Parathyroid adenoma (tissue), 2 donors: ENCODE data around the gene DEPDC7.
"Not testable (repeated sequence)": the region's sequence is repeated elsewhere in the genome, so short reads cannot be mapped to it uniquely, and the experiment has no call there.

ENCODE experiments used
- H2AFZ ChIP-seq: fragments of 300-600 bp; sonication (generic); one replicate; pipeline ENCODE4 v1.7.0; 2017; ENCODE audit warnings: antibody characterized with exemption, mild to moderate bottlenecking
- H3K27ac ChIP-seq: fragments of 300-600 bp; sonication (generic); one replicate; pipeline ENCODE4 v1.7.0; 2017
- H3K27me3 ChIP-seq: fragments of 300-600 bp; sonication (generic); one replicate; pipeline ENCODE4 v1.7.0; 2017; ENCODE audit warnings: low read length; ENCODE audit not compliant: control insufficient read depth, insufficient read depth
- H3K36me3 ChIP-seq: fragments of 300-600 bp; sonication (generic); one replicate; pipeline ENCODE4 v1.7.0; 2017; ENCODE audit warnings: low read length; ENCODE audit not compliant: control insufficient read depth, insufficient read depth
- H3K4me1 ChIP-seq: fragments of 300-600 bp; sonication (generic); one replicate; pipeline ENCODE4 v1.7.0; 2017; ENCODE audit warnings: control low read depth
- H3K4me2 ChIP-seq: fragments of 300-600 bp; sonication (generic); one replicate; pipeline ENCODE4 v1.7.0; 2017; ENCODE audit warnings: low read length
- H3K4me3 ChIP-seq: fragments of 300-600 bp; sonication (generic); one replicate; pipeline ENCODE4 v1.7.0; 2017; ENCODE audit warnings: low read depth, low read length
- H3K79me2 ChIP-seq: fragments of 300-600 bp; sonication (generic); one replicate; pipeline ENCODE4 v1.7.0; 2017; ENCODE audit warnings: control low read depth
- H3K9ac ChIP-seq: fragments of 300-600 bp; sonication (generic); one replicate; pipeline ENCODE4 v1.7.0; 2017; ENCODE audit warnings: mild to moderate bottlenecking
- H3K9me3 ChIP-seq: fragments of 300-600 bp; sonication (generic); one replicate; pipeline ENCODE4 v1.7.0; 2017; ENCODE audit warnings: low read length; ENCODE audit not compliant: control insufficient read depth
- CTCF ChIP-seq: fragments of 300-600 bp; sonication (generic); IDR thresholded peaks from one replicate; pipeline ENCODE4 v1.7.0; 2017; ENCODE audit warnings: antibody characterized with exemption, mild to moderate bottlenecking
- donor health status: primary hyperparathyroidism.

DEPDC7 gene

GRCh38 chr11:33044285-33044756, 28.6 kb downstream of the DEPDC7 start:
- Histone ChIP-seq H3K79me2 (no peaks in the 10 kb centered on the region), H3K4me1 (peaks cover 2% of the 10 kb centered on the region), H3K9me3 (no peaks in the 10 kb centered on the region), H3K9ac (no peak overlapping the region), H2AFZ (no peak overlapping the region), H3K36me3 (no peaks in the 10 kb centered on the region), H3K4me2 (no peak overlapping the region), H3K27ac (no peak overlapping the region), H3K4me3 (no peak overlapping the region), H3K27me3 (no peaks in the 10 kb centered on the region)
- no peak for TF ChIP-seq CTCF

DNA sequence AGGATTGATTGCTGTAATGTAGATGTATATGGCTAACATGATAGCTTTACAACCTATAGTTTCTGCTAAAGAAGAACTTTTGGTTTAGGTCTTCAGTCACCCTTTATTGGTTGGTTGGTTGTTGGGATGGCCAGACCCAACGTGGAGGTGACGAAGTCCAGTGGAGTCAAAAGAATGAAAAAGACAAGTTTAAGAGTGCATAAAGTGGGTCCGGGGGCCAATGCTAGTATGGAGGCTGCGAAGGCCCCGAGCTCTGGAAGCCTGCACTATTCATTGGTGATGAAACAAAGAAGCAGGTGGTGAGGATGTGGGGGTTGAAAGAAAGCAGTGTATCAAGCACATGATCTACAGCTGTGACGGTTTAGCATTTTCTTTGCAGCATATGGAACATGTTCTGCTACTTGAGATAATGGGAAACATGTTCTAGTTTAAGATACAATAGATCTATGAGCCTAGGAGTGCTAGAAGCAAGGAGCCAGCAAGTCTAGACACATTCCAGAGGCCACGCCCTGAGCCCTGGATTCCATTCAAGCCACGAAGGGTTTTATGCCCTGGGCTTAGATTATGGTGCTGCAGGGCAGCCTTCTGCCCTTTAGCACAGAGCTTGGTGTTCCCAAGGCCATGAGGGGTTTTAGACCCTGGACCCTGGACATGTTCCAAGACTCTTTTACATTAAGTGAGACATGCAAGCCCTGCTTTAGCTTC, 30.0 kb downstream of the DEPDC7 start:
- Histone ChIP-seq H3K36me3 (no peaks in the 10 kb centered on the region), H3K9ac (no peak overlapping the region), H3K4me1 (no peaks in the 10 kb centered on the region), H3K4me2 (no peak overlapping the region), H3K27me3 (no peaks in the 10 kb centered on the region), H3K9me3 (no peaks in the 10 kb centered on the region), H3K4me3 (no peak overlapping the region), H3K79me2 (no peaks in the 10 kb centered on the region), H2AFZ (no peak overlapping the region), H3K27ac (no peak overlapping the region)
- TF ChIP-seq CTCF: no peak

- not testable (repeated sequence) for H3K27ac ChIP-seq
Observed at GRCh38 chr11:33048701-33049100, 33.0 kb downstream of the DEPDC7 start.

DNA sequence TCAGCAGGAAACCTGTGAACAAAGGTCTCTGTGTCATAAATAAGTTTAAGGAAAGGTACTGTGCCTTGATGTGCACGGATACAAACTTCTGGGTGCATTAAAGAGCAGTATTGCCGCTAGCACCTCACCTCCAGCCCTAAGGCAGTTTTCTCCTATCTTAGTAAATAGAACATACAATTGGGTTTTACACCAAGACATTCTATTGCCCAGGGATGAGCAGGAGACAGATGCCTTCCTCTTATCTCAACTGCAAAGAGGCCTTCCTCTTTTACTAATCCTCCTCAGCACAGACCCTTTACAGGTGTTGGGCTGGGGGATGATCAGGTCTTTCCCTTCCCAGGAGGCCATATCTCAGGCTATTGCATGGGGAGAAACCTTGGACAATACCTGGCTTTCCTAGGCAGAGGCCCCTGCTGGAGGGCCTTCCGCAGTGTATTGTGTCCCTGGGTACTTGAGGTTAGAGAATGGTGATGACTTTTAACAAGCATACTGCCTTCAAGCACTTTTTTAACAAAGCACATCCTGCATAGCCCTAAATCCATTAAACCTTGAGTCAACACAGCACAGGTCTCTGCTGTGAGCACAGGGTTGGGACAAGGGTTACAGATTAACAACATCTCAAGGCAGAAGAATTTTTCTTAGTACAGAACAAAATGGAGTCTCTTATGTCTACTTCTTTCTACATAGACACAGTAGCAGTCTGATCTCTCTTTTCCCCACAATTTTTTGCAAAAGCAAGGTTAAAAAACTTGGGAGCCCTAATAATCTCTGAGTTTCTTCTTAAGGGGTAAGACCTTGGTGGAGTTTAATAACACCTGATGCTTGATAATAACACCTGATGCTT, 34.1 kb downstream of the DEPDC7 start:
- not testable (repeated sequence) for H3K27me3 ChIP-seq, H2AFZ ChIP-seq, H3K79me2 ChIP-seq, H3K4me2 ChIP-seq, H3K27ac ChIP-seq, H3K4me1 ChIP-seq, H3K36me3 ChIP-seq, H3K4me3 ChIP-seq, H3K9me3 ChIP-seq, H3K9ac ChIP-seq

More at GRCh38 chr11:33048701-33049100, 33.0 kb downstream of the DEPDC7 start:
- H3K79me2 ChIP-seq, H3K9ac ChIP-seq, H3K36me3 ChIP-seq, H3K4me1 ChIP-seq, H3K27me3 ChIP-seq, H3K4me2 ChIP-seq, H2AFZ ChIP-seq, H3K4me3 ChIP-seq, H3K9me3 ChIP-seq: not testable (repeated sequence)

GRCh38 chr11:33052231-33052630, 36.6 kb downstream of the DEPDC7 start:
- H3K36me3 ChIP-seq: no peaks in the 10 kb centered on the region
- H3K27me3 ChIP-seq: no peaks in the 10 kb centered on the region
- H2AFZ ChIP-seq: no peak overlapping the region
- no peak overlapping the region for H3K4me2 ChIP-seq
- no peak for TF ChIP-seq CTCF
- no peak overlapping the region for H3K4me3 ChIP-seq
- no peaks in the 10 kb centered on the region for H3K9me3 ChIP-seq
- no peak overlapping the region for H3K27ac ChIP-seq
- no peak overlapping the region for H3K9ac ChIP-seq
- H3K79me2 ChIP-seq: no peaks in the 10 kb centered on the region
- no peaks in the 10 kb centered on the region for H3K4me1 ChIP-seq
